Daoy (cell line): Measurements from ENCODE around the gene ADGRL2. TPM values are rescaled to one million over a fixed set of nuclear protein-coding genes. Genes with fewer than 3 reads are reported as not detected.

Experiments used
- DNase-seq: peaks from one replicate; pipeline ENCODE4 v3.0.0-alpha.2; 2015; ENCODE audit warnings: low read depth
- total RNA-seq: library from RNA; depleted of rRNA; stranded (reverse); fragments of >200 nt; shearing (Covaris generic); gene quantifications from 2 replicates; pipeline ENCODE4 v1.2.3, GENCODE V29; 2014

The ADGRL2 gene
- total RNA-seq, 1 experiment from 2014 or later: 18.0 TPM

GRCh38 chr1:81982523-81982922, 181.8 kb downstream of the ADGRL2 start:
- no peak for DNase-seq

GRCh38 chr1:81989524-81989923, 188.8 kb downstream of the ADGRL2 start:
- no peak for DNase-seq

DNA sequence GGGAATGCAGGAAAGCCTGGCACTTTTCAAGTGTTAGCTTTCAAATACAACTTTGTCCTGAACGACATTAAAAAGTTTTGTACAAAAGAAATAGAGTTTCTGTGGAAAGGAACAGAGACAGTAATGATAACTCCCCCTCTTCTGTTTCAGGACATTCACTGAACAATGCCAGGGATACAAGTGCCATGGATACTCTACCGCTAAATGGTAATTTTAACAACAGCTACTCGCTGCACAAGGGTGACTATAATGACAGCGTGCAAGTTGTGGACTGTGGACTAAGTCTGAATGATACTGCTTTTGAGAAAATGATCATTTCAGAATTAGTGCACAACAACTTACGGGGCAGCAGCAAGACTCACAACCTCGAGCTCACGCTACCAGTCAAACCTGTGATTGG, 189.5 kb downstream of the ADGRL2 start:
- no peak for DNase-seq

GRCh38 chr1:81998165-81998564, 197.4 kb downstream of the ADGRL2 start:
- DNase-seq: no peak

DNA sequence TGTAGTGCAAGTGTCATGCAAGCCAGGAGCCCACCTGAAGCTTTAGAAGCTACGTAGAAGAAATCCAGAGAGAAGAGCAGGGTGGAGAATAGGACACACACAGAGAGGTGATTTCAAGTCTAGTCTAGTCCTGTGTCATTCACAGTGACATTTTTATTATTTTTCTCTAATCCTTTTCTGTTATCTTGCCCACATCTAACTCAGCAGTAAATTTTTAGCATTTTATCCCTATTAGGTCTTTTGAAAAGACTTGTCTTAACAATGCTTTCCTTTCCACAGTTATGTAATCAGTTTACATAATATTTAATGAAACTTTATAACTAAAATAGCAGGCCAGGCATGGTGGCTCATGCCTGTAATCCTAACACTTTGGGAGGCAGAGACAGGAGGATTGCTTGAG, 198.6 kb downstream of the ADGRL2 start:
- DNase-seq: no peak

DNA sequence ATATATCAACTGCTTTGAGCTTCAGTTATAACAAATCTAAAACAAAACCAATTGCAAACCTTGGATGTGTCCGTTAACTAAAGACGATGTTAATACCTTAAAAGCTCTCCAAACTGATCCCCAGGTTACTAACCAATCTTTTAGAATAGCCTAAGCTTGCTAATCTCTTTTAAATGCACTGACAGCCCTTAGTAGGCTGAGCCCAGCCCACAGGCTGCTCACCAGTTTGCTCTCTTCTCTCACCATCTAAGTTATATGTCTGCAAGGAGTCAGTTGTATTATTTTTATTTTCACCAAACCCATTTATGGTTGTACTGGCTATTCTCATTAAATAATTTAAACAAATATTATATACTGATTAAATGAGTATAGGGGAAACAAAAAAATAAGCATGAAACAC, 199.5 kb downstream of the ADGRL2 start:
- no peak for DNase-seq

- no peak for DNase-seq
Observed at GRCh38 chr1:82001345-82001744, 200.6 kb downstream of the ADGRL2 start.

DNA sequence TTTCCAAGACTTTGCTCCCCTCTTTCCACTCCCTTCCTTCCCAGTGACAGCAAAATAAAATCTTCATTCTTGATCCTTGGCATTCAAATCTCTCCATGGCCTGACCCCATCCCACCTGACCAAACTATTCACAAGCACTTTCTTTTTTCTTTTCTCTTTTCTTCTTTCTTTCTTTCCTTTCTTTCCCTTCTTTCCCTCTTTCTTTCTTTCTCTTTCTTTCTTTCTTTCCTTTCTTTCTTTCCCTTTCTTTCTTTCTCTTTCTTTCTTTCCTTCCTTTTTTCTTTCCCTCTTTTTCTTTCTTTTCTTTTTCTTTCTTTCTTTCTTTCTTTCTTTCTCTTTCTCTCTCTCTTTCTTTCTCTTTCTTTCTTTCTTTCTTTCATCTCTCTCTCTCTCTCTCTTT, 207.1 kb downstream of the ADGRL2 start:
- no peak for DNase-seq

DNA sequence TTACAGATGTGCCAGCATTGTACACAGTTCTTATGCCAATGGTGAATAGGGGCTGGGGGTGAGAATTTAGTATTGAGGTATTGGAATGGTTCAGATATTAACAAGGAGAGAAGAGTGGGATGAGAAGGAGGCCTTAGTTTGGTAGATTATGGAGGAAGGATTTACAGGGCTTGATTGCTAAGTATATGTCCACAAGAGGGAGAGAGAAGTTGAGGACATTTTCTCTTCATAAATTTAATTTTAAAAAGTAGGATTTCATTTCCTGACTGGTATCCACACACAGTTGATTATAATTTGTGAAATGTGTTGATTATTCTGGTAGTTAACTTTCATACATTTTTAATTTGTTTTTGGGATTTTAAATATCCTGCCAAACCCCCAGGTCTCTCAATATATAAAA, 213.0 kb downstream of the ADGRL2 start:
- no peak for DNase-seq

DNA sequence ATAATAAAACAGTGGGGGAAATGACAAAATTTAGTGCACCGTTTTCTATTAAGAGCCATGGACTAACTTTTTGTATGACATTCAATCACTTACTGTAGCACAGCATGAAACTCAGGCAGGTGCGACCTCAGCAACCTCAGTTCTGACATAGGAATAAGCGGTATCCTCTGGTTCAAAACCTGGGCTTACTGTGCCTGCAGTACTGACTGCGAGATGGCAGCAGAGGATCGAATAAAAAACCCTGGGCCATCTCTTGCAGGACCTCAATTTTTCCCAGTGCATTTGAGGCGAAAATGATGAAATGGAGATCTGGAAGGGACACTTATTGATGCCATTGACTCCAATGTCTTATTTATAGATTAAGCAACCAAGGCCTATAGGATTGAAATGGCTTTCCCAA, 214.7 kb downstream of the ADGRL2 start:
- peak; percentile 20 for DNase-seq

- no peak for DNase-seq
Observed at GRCh38 chr1:82018319-82018718, 217.6 kb downstream of the ADGRL2 start.

GRCh38 chr1:82019508-82019907, 218.8 kb downstream of the ADGRL2 start:
- no peak for DNase-seq

GRCh38 chr1:82030830-82031229, 230.1 kb downstream of the ADGRL2 start:
- no peak for DNase-seq

- DNase-seq: no peak
Observed at GRCh38 chr1:82032068-82032467, 231.3 kb downstream of the ADGRL2 start.

DNA sequence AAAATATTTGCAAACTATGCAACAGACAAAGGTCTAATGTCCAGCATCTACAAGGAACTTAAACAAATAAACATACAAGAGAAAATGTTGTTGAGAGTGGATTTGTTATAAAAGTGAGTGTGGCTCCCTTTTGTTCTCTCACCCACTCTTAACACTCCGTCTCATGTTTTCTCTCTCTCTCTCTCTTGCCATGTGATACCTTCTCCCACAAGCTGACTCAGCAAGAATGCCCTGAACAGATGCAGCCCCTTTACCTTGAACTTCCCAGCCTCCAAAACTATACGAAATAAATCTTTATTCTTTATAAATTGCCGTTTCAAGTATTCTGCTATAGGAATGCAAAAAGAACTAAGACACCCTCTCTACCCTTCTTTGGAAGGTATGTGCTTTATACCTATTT, 234.1 kb downstream of the ADGRL2 start:
- no peak for DNase-seq
